Endodermal cell (in vitro differentiated cells): ENCODE measurements around the gene ACAP3. TPM values are rescaled to one million over a fixed set of nuclear protein-coding genes. Genes with fewer than 3 reads are reported as not detected.
A peak's percentile ranks its signal among the peaks of the same experiment; 100 is the strongest.

Experiments used
- DNase-seq: peaks from one replicate; pipeline ENCODE4 v3.0.0-alpha.2; 2017
- H3K27ac ChIP-seq: 2 replicates; pipeline ENCODE4 v1.5.1; 2013; ENCODE audit warnings: mild to moderate bottlenecking, low read depth, low read length, moderate library complexity
- H3K27me3 ChIP-seq: 2 replicates; pipeline ENCODE4 v1.6.1; 2013; ENCODE audit warnings: mild to moderate bottlenecking, low read length, moderate library complexity; ENCODE audit not compliant: insufficient read depth, control insufficient read depth, poor library complexity, severe bottlenecking
- H3K36me3 ChIP-seq: 2 replicates; pipeline ENCODE4 v1.7.0; 2013; ENCODE audit warnings: mild to moderate bottlenecking, low read length, moderate library complexity; ENCODE audit not compliant: control insufficient read depth, insufficient read depth
- H3K4me1 ChIP-seq: one replicate; pipeline ENCODE4 v1.7.0; 2013; ENCODE audit warnings: low read length; ENCODE audit not compliant: control insufficient read depth, insufficient read depth
- H3K4me3 ChIP-seq: 2 replicates; pipeline ENCODE4 v1.5.1; 2013; ENCODE audit warnings: mild to moderate bottlenecking, low read length, moderate library complexity
- H3K9ac ChIP-seq: 2 replicates; pipeline ENCODE4 v1.6.1; 2013; ENCODE audit warnings: mild to moderate bottlenecking, low read length, moderate library complexity; ENCODE audit not compliant: poor library complexity, severe bottlenecking; ENCODE audit errors: extremely low read depth
- H3K9me3 ChIP-seq: 2 replicates; pipeline ENCODE4 v1.6.1; 2013; ENCODE audit warnings: mild to moderate bottlenecking, low read length, moderate library complexity; ENCODE audit not compliant: control insufficient read depth
- H3K27ac Mint-ChIP-seq: 2 replicates; pipeline ENCODE4 v1.8.0; 2020; ENCODE audit warnings: mixed read lengths
- H3K27me3 Mint-ChIP-seq: 2 replicates; pipeline ENCODE4 v1.8.0; 2021; ENCODE audit warnings: mild to moderate bottlenecking, mixed read lengths; ENCODE audit not compliant: insufficient read depth
- H3K36me3 Mint-ChIP-seq: 2 replicates; pipeline ENCODE4 v1.8.0; 2020; ENCODE audit warnings: low read depth, mixed read lengths
- H3K4me1 Mint-ChIP-seq: 2 replicates; pipeline ENCODE4 v1.8.0; 2020; ENCODE audit warnings: mixed read lengths
- H3K4me3 Mint-ChIP-seq: 2 replicates; pipeline ENCODE4 v1.8.0; 2020; ENCODE audit warnings: mild to moderate bottlenecking, moderate library complexity, mixed read lengths
- H3K9me3 Mint-ChIP-seq: 2 replicates; pipeline ENCODE4 v1.8.0; 2020; ENCODE audit warnings: mild to moderate bottlenecking, mixed read lengths
- CTCF ChIP-seq: fragments of 200-600 bp; sonication (generic); conservative IDR thresholded peaks from 2 replicates; pipeline ENCODE4 v1.5.0; 2021; ENCODE audit warnings: antibody characterized with exemption, mild to moderate bottlenecking
- WGBS, 2 experiments: methylation state at CpG; one replicate each; pipeline versions ENCODE4 v1.1.5 to v1.1.7; 2013; ENCODE audit warnings: missing lambda C conversion rate in 2 of 2, mixed read lengths in 1 of 2; ENCODE audit not compliant: insufficient coverage in 1 of 2, insufficient read length in 1 of 2; 5-methylcytosine and 5-hydroxymethylcytosine counted together
- total RNA-seq, 2 donors: library from RNA; stranded (reverse); fragmentation: NEBNext Ultra II Directional in 1 of 2; extraction: Animal tissue kit (Norgen Biotek cat#: 25700) in 1 of 2; gene quantifications; 2 replicates in 1 of 2; 3 replicates in 1 of 2; pipeline ENCODE4 v1.2.1, GENCODE V29; 2021

The ACAP3 gene
- total RNA-seq, 2 donors from 2014 or later, result 36.8 to 43.5 TPM

- Histone ChIP-seq H3K27ac (no peak overlapping the region), H3K27me3 (no peaks in the 10 kb centered on the region), H3K4me3 (no peak overlapping the region), H3K9me3 (no peaks in the 10 kb centered on the region), H3K9ac (no peak overlapping the region), H3K4me1 (no peaks in the 10 kb centered on the region), H3K36me3 (no peaks in the 10 kb centered on the region)
- peaks cover 4% of the 10 kb centered on the region for H3K4me1 Mint-ChIP-seq
- no peak overlapping the region for H3K27ac Mint-ChIP-seq
- no peak for DNase-seq
- no peaks in the 10 kb centered on the region for H3K27me3 Mint-ChIP-seq
- H3K36me3 Mint-ChIP-seq, result no peaks in the 10 kb centered on the region
- no peak overlapping the region for H3K4me3 Mint-ChIP-seq
- 93 to 99% methylated on average over 11 to 15 of the region's 15 CpGs for WGBS, 2 experiments
- TF ChIP-seq CTCF, result no peak
- no peaks in the 10 kb centered on the region for H3K9me3 Mint-ChIP-seq
Measured at GRCh38 chr1:1328254-1328653, 20.5 kb upstream of the ACAP3 start.

GRCh38 chr1:1327291-1327690 is 19.6 kb upstream of the ACAP3 start:
- Histone ChIP-seq H3K27ac (no peak overlapping the region), H3K4me3 (no peak overlapping the region), H3K9ac (no peak overlapping the region), H3K4me1 (no peaks in the 10 kb centered on the region), H3K27me3 (no peaks in the 10 kb centered on the region), H3K9me3 (no peaks in the 10 kb centered on the region), H3K36me3 (no peaks in the 10 kb centered on the region)
- no peak overlapping the region for H3K4me3 Mint-ChIP-seq
- TF ChIP-seq CTCF, result no peak
- H3K9me3 Mint-ChIP-seq, result no peaks in the 10 kb centered on the region
- H3K4me1 Mint-ChIP-seq, result peaks cover 5% of the 10 kb centered on the region
- peaks cover under 1% of the 10 kb centered on the region for H3K36me3 Mint-ChIP-seq
- H3K27me3 Mint-ChIP-seq, result no peaks in the 10 kb centered on the region
- 92 to 93% methylated on average over 27 to 40 of the region's 40 CpGs for WGBS, 2 experiments
- no peak for DNase-seq
- H3K27ac Mint-ChIP-seq, result no peak overlapping the region

- Mint-ChIP-seq H3K27me3 (no peaks in the 10 kb centered on the region), H3K27ac (no peak overlapping the region), H3K4me1 (peaks cover 5% of the 10 kb centered on the region), H3K36me3 (peaks cover 2% of the 10 kb centered on the region), H3K9me3 (no peaks in the 10 kb centered on the region), H3K4me3 (peak overlapping the region; percentile 59)
- no peak for DNase-seq
- H3K4me3 ChIP-seq, result peak overlapping the region; percentile 86
- no peaks in the 10 kb centered on the region for H3K36me3 ChIP-seq
- H3K4me1 ChIP-seq, result no peaks in the 10 kb centered on the region
- no peak for TF ChIP-seq CTCF
- H3K9me3 ChIP-seq, result no peaks in the 10 kb centered on the region
- 91 to 92% methylated on average over 6 to 8 of the region's 8 CpGs for WGBS, 2 experiments
- H3K9ac ChIP-seq, result no peak overlapping the region
- no peaks in the 10 kb centered on the region for H3K27me3 ChIP-seq
- H3K27ac ChIP-seq, result no peak overlapping the region
Measured at GRCh38 chr1:1326075-1326605, 18.4 kb upstream of the ACAP3 start.
